ENCODE results near the gene CACNA1A.

Gene CACNA1A

DNA sequence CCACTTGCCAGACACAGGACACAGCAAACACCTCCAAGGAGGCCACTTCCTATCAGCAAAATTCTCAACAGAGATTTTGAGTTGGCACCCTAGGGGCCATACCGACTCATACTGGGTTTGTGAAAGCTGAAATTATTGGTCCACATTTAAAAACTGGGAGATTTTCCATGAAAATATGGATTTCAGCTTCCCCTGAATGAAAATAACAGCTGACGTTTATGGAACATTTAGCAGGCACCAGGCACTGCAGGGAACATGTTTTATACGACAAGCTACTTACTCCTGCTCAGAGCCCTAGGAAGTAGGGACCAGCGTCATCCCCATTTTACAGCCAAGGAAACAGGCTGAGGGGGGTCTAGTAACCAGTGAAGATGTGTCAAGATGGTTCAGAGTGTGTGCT is 186.8 kb downstream of the CACNA1A start:
- Histone ChIP-seq H3K4me2 (ENCODE audit: low read length) (no peak overlapping the region), H3K4me3 (ENCODE audit: low read depth, low read length, poor library complexity, severe bottlenecking) (no peak overlapping the region), H3K36me3 (ENCODE audit: insufficient read depth, low read length) (no peaks in the 10 kb centered on the region), H3K9ac (ENCODE audit: low read length) (no peak overlapping the region), H3F3A (ENCODE audit: insufficient read depth, low read length) (no peaks in the 10 kb centered on the region), H3K27ac (ENCODE audit: low read depth, low read length, poor library complexity, severe bottlenecking) (no peak overlapping the region), H2AFZ (ENCODE audit: low read length) (no peak overlapping the region), H3K9me3 (ENCODE audit: low read length) (0 out of 2 replicates have a peak, but pooled peaks cover 2% of the 10 kb centered on the region), H3K27me3 (ENCODE audit: insufficient read depth, low read length) (no peaks in the 10 kb centered on the region; the same call in 1 of the 2 replicates), H3K4me1 (ENCODE audit: insufficient read depth, low read length, severe bottlenecking) (no peaks in the 10 kb centered on the region), H4K20me1 (ENCODE audit: insufficient read depth, low read length) (no peaks in the 10 kb centered on the region), H3K79me2 (ENCODE audit: insufficient read depth, low read length) (no peaks in the 10 kb centered on the region), H3K9me2 (ENCODE audit: low read depth, low read length) (no peaks in the 10 kb centered on the region)
- no peak for TF ChIP-seq EZH2 (IDR thresholded peaks at IDR 0.05; ENCODE audit: borderline replicate concordance, low read length)
- TF ChIP-seq, protein P1, sequence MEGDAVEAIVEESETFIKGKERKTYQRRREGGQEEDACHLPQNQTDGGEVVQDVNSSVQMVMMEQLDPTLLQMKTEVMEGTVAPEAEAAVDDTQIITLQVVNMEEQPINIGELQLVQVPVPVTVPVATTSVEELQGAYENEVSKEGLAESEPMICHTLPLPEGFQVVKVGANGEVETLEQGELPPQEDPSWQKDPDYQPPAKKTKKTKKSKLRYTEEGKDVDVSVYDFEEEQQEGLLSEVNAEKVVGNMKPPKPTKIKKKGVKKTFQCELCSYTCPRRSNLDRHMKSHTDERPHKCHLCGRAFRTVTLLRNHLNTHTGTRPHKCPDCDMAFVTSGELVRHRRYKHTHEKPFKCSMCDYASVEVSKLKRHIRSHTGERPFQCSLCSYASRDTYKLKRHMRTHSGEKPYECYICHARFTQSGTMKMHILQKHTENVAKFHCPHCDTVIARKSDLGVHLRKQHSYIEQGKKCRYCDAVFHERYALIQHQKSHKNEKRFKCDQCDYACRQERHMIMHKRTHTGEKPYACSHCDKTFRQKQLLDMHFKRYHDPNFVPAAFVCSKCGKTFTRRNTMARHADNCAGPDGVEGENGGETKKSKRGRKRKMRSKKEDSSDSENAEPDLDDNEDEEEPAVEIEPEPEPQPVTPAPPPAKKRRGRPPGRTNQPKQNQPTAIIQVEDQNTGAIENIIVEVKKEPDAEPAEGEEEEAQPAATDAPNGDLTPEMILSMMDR (IDR thresholded peaks at IDR 0.05; ENCODE audit: low read length): no peak

DNA sequence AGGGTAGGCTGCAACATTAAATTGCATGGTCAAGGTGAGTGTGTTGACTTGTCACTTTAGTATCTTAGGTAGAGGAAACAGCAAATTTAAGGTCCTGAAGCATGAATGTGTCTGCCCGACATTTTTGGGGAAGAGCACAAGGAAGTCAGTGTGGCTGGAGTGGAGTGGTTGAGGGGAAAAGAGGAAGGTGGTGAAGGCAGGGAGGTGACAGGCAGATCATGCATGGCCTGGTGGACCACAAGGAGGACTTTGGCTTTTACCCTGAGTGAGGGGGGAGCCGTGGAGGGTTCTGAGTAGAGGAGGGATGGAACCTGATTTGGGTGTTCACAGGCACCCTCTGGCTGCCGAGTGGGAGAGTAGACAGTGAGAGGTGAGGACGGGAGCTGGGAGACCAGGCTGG is 188.1 kb downstream of the CACNA1A start:
- H3K27me3 ChIP-seq (ENCODE audit: insufficient read depth, low read length): no peaks in the 10 kb centered on the region; the same call in 1 of the 2 replicates
- TF ChIP-seq, protein P1 (IDR thresholded peaks at IDR 0.05; ENCODE audit: low read length): no peak
- no peak for TF ChIP-seq EZH2 (IDR thresholded peaks at IDR 0.05; ENCODE audit: borderline replicate concordance, low read length)

DNA sequence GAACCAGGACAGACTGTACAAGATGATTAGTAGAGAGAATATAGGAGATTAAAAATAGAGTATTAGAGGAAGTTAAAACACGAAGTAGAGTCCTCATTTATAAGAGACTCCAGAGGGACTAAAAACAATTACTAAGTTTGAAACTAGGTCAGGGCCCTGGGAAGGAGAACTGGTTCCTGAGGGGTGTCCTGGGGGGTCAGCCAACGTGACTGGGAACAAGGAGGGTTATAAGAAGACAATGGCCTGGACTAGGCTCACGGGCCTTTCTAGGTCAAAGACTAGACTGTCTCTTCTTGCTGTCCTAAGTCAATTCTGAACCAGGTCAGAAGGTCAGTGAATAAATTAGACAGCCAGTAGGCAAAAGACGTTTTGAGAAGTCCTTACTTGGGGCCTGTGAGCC is 190.8 kb downstream of the CACNA1A start:
- Histone ChIP-seq H3K36me3 (ENCODE audit: insufficient read depth, low read length) (no peaks in the 10 kb centered on the region), H3K4me3 (ENCODE audit: low read depth, low read length, poor library complexity, severe bottlenecking) (no peak overlapping the region), H3K9me3 (ENCODE audit: low read length) (0 out of 2 replicates have a peak, but pooled peaks cover 2% of the 10 kb centered on the region), H3K9me2 (ENCODE audit: low read depth, low read length) (no peaks in the 10 kb centered on the region), H3K4me1 (ENCODE audit: insufficient read depth, low read length, severe bottlenecking) (no peaks in the 10 kb centered on the region), H4K20me1 (ENCODE audit: insufficient read depth, low read length) (no peaks in the 10 kb centered on the region), H3K27me3 (ENCODE audit: insufficient read depth, low read length) (no peaks in the 10 kb centered on the region; the same call in 1 of the 2 replicates), H3K9ac (ENCODE audit: low read length) (no peak overlapping the region), H3K79me2 (ENCODE audit: insufficient read depth, low read length) (no peaks in the 10 kb centered on the region), H3K27ac (ENCODE audit: low read depth, low read length, poor library complexity, severe bottlenecking) (no peak overlapping the region), H2AFZ (ENCODE audit: low read length) (no peak overlapping the region), H3K4me2 (ENCODE audit: low read length) (no peak overlapping the region), H3F3A (ENCODE audit: insufficient read depth, low read length) (no peaks in the 10 kb centered on the region)
- TF ChIP-seq, protein P1 (IDR thresholded peaks at IDR 0.05; ENCODE audit: low read length): no peak
- TF ChIP-seq EZH2 (IDR thresholded peaks at IDR 0.05; ENCODE audit: borderline replicate concordance, low read length): no peak

More for the DNA sequence above, 188.1 kb downstream of the CACNA1A start:
- Histone ChIP-seq H3K79me2 (ENCODE audit: insufficient read depth, low read length) (no peaks in the 10 kb centered on the region), H3K9ac (ENCODE audit: low read length) (no peak overlapping the region), H2AFZ (ENCODE audit: low read length) (no peak overlapping the region), H3K4me1 (ENCODE audit: insufficient read depth, low read length, severe bottlenecking) (no peaks in the 10 kb centered on the region), H3K4me3 (ENCODE audit: low read depth, low read length, poor library complexity, severe bottlenecking) (no peak overlapping the region), H4K20me1 (ENCODE audit: insufficient read depth, low read length) (no peaks in the 10 kb centered on the region), H3K9me2 (ENCODE audit: low read depth, low read length) (no peaks in the 10 kb centered on the region), H3K4me2 (ENCODE audit: low read length) (no peak overlapping the region), H3K27ac (ENCODE audit: low read depth, low read length, poor library complexity, severe bottlenecking) (no peak overlapping the region), H3F3A (ENCODE audit: insufficient read depth, low read length) (no peaks in the 10 kb centered on the region), H3K36me3 (ENCODE audit: insufficient read depth, low read length) (no peaks in the 10 kb centered on the region), H3K9me3 (ENCODE audit: low read length) (0 out of 2 replicates have a peak, but pooled peaks cover 2% of the 10 kb centered on the region)
